SH-SY5Y (cell line): ENCODE results near the gene ADA.

Experiments
- GATA2 ChIP-seq: IDR thresholded peaks from 2 replicates; pipeline ENCODE4 v1.6.1; 2011; ENCODE audit warnings: mild to moderate bottlenecking, low read depth, low read length
- GATA3 ChIP-seq: IDR thresholded peaks from 2 replicates; pipeline ENCODE4 v1.6.1; 2011; ENCODE audit warnings: low read depth, mild to moderate bottlenecking, low read length, moderate library complexity

ADA gene

GRCh38 chr20:44574372-44574771 is 77.1 kb downstream of the ADA start:
- TF ChIP-seq GATA2 (no peak), GATA3 (no peak)

DNA sequence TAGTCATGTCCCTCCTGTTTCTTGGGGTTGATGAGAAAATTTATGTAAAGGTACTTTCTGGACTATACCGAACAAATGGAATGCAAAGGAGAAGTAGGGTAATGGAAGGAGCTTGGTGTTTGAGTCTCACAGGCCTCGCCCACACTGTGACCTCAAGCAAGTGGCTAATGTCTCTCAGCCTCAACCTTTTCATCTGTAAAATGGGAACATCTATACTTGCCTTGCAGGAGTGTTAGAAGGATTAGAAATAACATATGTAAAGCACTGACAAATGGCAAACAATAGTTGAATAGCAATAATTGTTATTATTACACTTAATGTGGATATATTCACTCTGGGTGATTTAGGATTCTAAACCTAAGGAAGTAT is 78.0 kb downstream of the ADA start:
- TF ChIP-seq GATA2 (no peak), GATA3 (no peak)

DNA sequence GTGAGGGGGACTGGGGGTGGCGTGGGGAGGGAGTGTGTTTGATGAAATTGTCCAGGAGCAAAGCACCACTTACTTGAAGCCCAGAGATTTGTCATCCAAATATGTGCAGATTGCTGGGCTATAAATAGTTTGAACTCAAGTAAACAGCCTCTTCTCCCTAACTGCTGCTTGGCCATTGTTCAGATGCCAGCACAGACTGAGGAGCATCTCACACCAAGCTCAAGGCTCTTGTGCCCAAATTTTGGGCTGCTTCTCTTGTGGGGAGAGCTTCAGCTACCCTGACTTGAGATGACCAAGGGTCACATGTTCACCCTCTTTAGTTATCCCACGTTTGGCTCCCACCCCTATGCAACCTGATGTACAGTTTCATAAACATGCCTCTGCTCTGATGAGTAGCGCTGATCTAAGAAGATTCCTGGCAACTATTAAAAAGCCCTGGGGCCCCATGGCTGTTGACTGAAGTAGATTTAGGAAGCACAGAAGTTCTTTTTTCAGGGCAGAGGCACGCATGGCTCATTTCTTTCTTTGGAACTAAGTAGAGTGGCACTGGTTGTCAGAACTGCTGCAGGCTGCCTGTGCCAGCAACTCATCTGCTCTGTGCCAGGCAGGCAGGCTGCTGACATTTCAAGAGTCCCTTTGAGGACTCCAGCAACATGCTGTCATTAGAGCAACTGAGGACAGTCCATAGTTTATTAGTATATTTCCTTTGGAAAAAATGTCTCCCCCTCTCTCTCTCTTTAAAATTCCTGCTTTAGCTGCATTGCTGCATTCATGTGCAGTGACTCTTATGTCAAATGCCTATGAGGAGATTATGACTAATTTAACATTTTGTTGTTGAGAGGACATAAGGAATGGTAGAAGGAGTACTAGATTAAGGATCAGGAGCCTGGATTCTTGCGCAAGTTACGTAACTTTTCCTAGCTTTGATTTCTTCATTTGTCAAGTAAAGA is 78.7 kb downstream of the ADA start:
- no peak for TF ChIP-seq GATA2
- TF ChIP-seq GATA3: no peak

DNA sequence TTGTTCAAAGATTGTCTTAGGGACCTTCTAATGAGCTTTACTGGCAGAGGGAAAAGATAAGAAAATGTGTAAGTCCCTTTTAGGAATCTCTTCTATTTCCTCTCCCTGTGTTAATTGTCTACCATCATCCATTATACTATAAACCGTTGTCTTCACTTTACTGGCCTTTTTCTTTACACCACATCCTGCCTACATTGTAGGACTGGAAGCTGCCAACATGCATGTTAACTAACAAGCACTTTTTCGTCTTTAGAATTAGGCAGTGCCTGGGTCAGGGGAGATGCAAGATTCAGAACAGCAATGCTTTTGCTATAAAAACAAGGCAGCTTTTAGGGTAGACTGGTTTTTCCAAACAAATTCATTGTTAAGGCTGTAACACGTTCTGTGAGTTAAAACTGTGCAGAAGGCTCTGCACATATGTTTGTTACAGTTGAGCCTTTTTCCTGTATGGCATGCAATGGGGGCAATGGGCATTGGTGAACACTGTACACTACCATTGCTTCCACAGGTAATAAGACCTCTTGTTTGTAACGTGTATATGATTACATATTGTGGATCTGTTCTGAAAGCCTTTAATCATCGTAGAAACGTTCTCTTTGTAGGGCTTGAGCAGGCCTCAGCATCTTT is 80.0 kb downstream of the ADA start:
- TF ChIP-seq GATA2 (no peak), GATA3 (no peak)

DNA sequence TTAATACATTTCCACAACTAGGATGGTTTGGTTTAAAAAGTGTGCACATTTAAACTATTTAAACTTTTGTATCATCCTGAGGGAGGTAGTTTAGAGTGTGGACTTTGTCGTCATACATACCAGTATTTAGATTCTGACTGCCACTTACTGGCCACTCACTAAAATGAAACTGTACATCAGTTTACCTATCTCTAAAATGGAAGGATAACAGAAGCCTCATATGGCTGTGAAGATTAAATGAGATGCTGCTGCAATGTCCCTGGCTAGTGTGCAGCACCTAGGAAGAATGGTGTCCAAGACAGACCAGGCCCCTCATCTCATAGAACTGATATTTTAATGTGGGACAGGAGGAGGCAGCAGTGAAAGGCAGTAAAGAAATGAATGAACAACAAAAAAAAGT is 81.1 kb downstream of the ADA start:
- TF ChIP-seq GATA3: no peak
- no peak for TF ChIP-seq GATA2
